GM19043 (cell line): ENCODE data around the gene PHACTR4.
"Not testable (repeated sequence)": the region's sequence is repeated elsewhere in the genome, so short reads cannot be mapped to it uniquely, and the experiment has no call there.

ENCODE experiments used
- ATAC-seq: cut with Tn5 transposase; IDR thresholded peaks from one replicate; pipeline ENCODE4 v1.9.1; 2021; ENCODE audit warnings: low read depth; ENCODE audit not compliant: unreplicated experiment

PHACTR4 gene

GRCh38 chr1:28518745-28519341 lies 149.3 kb downstream of the PHACTR4 start:
- no peak for ATAC-seq

- no peak for ATAC-seq
These were observed 150.6 kb downstream of the PHACTR4 start for GRCh38 chr1:28519946-28520725.

GRCh38 chr1:28520796-28521195 lies 151.3 kb downstream of the PHACTR4 start:
- ATAC-seq: not testable (repeated sequence)

GRCh38 chr1:28521502-28522164 lies 152.1 kb downstream of the PHACTR4 start:
- no peak for ATAC-seq

- not testable (repeated sequence) for ATAC-seq
These were observed 153.0 kb downstream of the PHACTR4 start for GRCh38 chr1:28522537-28522936.

- not testable (repeated sequence) for ATAC-seq
These were observed 155.6 kb downstream of the PHACTR4 start for GRCh38 chr1:28525002-28525642.

- no peak for ATAC-seq
These were observed 157.3 kb downstream of the PHACTR4 start for GRCh38 chr1:28526886-28527285.

GRCh38 chr1:28530456-28530855 lies 160.9 kb downstream of the PHACTR4 start:
- ATAC-seq: no peak

GRCh38 chr1:28534671-28535070 lies 165.1 kb downstream of the PHACTR4 start:
- no peak for ATAC-seq

GRCh38 chr1:28535180-28535579 lies 165.6 kb downstream of the PHACTR4 start:
- no peak for ATAC-seq

GRCh38 chr1:28537457-28538199 lies 168.1 kb downstream of the PHACTR4 start:
- no peak for ATAC-seq

- no peak for ATAC-seq
These were observed 168.7 kb downstream of the PHACTR4 start for GRCh38 chr1:28538286-28538685.

- no peak for ATAC-seq
These were observed 171.1 kb downstream of the PHACTR4 start for GRCh38 chr1:28540651-28541050.

GRCh38 chr1:28541414-28542015 lies 172.0 kb downstream of the PHACTR4 start:
- ATAC-seq: not testable (repeated sequence)

- no peak for ATAC-seq
These were observed 175.7 kb downstream of the PHACTR4 start for GRCh38 chr1:28545246-28545628.

- ATAC-seq: no peak
These were observed 178.8 kb downstream of the PHACTR4 start for GRCh38 chr1:28548318-28548717.
